ENCODE results near the gene DLX3.
"Not testable (repeated sequence)": the region's sequence is repeated elsewhere in the genome, so short reads cannot be mapped to it uniquely, and the experiment has no call there.

DLX3 gene

DNA sequence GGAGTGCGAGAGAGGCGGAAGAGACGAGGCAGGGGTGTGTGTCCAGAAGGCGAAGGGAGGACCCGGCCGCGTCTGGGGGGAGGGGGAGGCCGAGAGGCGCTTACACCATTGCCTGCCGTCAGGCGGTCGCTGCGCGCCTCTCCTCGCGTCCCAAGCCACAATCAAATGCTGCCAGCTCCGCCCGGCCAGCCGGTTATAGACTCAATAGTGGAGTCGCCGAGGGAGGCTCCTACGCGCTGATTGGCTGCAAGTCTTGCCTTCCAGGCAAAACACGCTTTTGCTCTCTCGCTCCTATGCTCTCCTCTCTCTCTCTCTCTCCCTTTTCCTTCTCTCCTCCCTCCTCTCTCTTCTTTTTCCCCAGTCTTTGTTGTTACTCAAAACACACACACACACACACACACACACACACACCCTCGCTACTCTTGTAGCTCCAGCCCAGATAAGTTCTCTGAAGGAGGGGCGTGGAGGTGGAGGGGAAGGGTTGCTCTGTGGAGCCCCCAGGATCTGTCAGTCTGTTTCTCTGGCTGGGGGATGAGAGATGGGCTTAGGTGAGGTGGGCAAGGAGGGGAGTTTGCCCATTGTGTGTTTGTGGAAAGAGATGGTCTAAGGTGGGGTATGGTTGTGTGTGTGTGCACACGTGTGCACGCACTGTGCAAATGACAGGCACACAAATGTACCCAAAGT, at the start of gene DLX3:
Gene DLX3, minus strand, starts transcription at position 170 of the 684 bp plus-strand sequence. CDS start 226 bp downstream, outside the sequence.
- DNase-seq: peak; percentile 50

DNA sequence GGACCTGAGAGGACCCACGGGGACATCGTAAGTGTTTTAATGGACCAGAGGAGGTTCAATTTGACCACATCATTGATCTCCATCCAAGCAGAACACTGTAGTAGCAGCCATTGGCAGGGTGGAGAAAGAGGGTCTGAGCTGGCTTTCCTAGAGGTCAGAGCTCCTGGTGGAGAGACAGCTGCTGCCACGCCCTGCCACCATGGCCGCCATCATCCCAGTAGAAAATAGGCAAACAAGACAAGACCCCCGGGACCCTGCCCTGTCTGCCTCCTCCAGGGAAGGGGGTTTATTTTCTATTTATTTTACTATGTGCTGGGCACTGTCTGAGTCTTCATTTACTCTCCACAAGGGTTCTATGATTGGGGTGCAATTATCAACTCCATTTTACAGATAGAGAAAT, 49.5 kb upstream of the DLX3 start:
- DNase-seq: no peak

DNA sequence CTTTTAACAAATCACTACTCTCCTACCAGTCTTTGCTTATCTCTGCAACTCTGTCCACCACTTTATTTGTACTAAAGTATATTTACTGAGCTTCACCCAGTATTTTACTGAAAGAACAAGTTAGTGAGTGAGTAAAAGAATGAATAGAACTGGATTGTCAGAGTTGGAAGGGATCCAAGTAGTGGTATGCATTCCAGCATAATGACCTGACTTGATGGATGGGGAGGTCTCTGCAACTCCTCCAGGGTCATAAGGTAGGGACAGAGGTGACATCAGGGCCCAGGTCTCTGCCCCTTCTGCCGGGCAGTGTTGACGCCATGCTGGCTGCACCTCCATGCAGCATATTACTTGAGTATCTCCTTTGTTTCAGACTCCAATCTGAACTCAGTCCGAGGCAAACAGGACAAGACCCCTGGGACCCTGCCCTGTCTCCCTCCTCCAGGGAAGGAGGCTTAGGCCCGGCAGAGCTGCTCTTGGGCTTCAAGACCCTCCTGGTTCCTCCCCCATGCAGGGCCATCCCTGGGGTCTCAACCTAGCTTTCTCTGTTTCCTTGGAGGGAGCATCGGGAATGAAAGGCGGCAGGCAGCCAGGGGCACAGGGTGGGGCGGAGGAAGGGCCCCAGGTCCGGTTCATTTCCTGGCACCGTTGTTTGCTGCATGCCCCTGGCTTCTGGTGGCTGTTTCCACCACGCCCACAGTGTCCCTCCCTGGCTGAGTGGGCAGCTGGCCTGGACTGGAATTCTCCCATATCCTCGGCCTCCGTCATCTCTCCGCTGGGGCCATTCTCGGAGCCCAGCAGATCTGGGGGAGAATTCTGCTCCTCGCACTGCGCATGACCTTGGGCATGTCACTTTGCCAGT, 48.5 kb upstream of the DLX3 start:
- DNase-seq: no peak

DNA sequence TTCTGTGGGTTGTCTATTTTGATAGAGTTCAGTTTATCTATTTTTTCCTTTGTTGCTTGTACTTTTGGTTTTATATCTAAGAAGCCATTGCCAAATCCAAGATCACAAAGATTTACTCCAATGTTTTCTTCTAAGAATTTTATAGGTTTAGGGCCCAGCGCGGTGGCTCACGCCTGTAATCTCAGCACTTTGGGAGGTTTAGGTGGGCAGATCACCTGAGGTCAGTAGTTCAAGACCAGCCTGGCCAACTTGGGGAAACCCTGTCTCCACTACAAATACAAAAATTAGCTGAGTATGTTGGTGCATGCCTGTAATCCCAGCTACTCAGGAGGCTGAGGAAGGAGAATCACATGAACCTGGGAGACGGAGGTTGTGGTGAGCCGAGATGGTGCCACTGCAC, 47.2 kb upstream of the DLX3 start:
- DNase-seq: no peak

DNA sequence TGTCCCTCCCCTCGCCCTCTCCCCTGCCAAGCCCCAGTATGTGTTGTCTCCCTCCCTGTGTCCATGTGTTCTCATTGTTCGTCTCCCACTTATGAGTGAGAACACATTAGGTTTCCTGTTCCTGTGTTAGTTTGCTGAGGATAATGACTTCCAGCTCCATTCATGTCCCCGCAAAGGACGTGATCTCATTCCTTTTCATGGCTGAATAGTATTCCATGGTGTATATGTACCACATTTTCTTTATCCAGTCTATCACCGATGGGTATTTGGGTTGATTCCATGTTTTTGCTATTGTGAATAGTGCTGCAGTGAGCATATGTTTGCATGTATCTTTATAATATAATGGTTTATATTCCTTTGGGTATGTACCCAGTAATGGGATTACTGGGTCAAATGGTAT, 45.5 kb upstream of the DLX3 start:
- not testable (repeated sequence) for DNase-seq

DNA sequence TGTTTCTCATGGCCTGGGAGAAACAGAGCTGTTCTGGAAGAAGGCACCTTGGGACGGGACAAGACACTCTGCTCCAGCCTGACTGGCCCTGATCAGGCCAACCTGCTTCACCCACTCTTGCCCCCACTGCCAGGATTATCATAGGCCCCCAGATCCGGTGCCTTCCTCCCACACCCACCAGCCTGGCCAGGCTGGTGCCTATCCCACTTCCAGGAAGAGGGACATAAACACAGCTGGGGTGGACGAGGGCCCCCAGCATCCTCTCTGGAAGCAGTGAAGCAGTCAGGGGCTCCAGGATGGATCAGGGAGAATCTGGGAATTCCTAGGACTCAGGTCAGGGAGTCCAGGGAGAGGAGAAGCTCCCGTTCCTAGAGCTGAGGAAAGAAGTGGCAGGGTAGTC, 44.0 kb upstream of the DLX3 start:
- DNase-seq: no peak

DNA sequence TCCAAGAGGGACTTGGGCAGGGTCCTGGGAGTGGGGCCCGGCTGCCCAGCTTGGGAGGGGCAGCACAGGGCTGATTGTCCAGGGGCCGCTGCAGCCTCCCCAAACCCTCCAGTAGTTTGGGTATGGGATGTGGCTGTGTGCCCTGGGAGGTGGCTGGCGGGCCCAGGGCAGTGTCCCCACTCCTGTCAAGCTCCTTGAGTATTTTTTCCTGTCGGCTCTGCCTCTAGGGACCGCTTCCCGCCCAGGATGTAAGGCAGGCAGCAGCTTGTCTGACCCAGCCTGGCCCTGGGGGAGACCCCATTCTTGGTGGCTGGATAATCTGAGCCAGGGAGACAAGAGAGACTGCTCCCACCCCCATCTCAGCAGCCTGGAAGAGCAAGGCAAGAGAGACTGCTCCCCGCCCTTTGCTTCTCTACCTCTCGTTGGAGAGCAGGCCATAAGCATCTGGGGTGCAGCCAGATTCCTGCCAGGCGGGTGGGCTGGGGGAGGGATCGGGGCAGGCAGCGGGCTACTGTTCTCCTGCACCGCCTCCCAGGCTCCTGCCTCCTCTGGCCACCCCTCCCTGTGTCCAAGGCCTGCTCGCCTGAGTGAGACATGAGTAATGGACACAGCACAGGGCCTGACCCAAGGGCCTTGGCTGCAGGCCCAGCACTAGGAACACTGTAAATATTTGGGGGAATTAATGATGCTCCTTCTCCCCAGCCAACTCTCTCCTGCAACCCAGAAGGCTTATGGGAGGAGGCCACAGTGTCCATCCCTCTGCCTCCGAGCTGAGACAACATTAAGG, 42.5 kb upstream of the DLX3 start:
- no peak for DNase-seq

DNA sequence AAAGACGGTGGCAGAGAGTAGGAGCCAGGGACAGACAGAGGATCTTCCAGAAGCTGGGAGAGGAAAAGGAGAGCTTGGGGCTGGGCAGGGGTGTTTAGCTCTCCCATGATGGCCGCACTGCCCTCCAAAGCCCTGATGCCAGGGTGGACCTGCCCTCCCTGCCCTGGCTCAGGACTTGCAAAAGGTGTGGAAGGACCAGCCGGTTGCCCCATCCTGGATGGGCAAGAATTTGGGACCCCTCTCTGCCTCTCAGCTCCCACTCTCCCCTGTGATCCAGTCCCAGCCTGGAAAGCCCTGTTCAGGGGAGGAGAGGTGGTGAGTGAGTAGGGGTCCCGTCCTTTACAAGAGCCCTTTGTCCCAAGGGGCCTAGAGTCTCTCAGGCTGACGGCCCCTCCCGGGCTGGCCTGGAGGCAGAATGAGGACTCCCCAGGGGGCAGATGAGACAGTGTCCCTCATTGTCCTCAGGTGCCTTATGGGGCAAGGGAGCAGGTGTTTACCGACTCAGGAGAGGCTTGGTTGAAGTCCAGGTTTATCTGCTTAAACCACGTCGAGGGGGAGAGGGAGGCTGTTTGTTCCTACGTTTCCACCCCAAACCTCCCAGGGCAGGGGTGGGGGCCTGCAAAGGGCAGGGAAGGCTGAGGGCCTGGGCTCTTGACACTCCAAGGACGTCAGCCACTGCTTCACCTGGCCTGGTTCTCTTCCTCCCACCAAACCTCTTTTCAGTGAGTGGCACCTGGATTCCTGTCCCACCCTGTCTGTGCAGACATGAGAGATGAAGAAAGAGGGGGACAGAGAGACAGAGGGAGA, 41.6 kb upstream of the DLX3 start:
- peak; percentile 61 for DNase-seq

DNA sequence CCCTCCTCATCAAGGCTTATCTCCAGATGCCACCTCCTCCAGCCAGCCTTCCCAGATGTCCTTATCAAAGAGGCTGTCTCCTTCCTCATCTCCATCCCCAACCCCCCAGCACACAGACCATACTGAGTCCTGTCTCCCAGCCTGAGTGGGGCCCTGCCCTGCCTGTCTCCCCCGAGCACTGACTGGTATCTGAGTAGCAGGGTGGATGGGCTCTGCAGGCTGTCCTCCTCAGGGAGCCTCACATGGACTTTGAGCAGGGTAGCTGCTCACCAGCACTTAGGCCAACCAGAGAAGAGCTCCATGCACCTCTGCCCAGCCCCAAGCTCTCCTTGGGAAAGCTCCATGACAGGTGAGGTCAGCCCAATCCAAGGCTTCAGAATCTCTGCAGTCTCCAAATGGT, 40.9 kb upstream of the DLX3 start:
- no peak for DNase-seq

DNA sequence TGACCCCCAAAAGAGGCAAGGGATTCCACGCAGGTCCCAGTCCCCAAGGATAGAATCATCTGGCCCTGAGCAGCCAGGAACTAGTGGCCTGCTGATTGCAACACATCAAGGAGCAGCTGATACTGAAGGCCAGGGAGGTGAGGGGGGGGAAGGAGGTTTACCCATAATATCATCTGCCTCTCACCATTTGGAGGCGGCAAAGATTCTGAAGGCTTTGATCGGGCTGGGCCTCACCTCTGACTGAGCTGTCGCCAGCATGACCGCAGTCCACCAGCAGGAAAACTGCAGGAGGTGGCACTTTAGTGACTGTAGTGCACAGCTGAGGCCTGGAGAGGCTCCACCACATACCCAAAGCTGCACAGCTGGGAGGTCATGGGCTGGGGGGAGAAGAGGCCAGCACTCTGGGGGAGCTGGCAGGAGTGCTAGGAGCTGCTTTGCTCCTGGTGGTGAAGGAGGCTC, 40.4 kb upstream of the DLX3 start:
- DNase-seq: no peak

DNA sequence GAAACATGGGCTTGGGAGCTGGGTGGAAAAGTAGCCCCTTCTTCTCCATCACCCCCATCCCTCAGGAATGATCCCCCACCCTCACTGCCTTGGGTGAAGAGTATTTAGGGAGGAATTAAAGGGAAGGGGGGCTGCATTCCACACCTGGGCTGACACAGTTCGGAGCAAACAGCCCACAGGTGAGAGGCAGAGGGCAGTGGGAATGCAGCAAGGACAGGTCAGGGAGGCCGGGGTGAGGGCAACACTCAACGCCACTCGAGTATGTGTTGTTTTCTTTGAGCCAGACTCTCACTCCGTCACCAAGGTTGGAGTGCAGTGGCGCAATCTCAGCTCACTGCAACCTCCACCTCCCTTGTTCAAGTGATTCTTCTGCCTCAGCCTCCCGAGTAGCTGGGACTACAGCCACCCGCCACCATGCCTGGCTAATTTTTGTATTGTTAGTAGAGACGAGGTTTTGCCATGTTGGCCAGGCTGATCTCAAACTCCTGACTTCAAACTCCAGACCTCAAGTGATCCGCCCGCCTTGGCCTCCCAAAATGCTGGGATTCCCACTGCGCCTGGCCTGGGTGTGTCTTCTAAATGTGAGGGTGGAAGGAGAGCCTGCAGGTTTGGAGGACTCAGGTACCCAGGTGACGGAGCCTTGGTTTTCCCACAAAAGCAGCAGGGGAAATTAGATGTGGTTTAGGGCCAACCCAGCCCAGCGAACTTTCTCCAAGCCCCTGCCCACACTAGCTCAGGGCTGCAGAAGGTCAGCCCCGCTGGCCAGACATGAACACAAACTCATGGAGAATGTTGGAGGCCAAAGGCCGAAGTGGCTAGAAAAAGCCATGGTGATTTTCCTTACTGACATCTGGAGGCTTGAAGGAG, 39.7 kb upstream of the DLX3 start:
- no peak for DNase-seq

DNA sequence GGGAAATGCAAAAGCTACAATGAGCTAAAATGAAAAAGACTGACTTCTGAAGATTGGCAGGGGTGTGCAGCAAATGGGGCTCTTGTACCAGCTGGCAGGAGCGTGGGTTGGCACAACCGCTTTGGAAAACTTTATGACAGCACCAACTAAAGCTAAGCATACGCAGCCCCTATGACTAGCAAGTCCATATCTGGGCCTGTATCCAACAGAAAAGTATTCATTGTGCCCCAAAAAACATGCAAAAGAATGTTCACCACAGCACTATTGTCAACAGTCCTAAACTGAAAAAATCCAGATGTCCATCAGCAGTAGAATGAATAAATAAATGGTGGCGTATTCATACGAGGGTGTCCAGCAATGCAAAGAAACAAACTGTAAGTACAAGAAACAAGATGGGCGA, 38.3 kb upstream of the DLX3 start:
- DNase-seq: no peak

DNA sequence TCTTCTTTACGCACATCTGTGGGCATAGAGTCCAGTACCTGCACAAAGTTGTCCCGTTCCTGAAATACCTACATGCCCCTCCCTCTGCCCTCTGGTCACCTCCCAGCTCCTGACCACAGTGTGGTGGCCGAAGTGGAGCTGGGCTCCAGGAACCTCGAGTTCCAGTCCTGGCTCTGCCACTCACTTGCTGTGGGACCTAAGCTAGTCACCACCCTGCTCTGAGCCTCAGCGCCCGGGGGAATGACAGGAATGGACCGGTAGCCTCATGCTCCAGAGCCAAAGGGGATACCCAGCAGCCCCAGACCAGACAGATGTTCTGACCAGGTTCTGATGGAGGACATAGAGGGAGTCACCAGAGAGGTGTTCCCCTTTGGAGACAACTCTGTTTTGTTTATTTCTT, 34.2 kb upstream of the DLX3 start:
- no peak for DNase-seq

DNA sequence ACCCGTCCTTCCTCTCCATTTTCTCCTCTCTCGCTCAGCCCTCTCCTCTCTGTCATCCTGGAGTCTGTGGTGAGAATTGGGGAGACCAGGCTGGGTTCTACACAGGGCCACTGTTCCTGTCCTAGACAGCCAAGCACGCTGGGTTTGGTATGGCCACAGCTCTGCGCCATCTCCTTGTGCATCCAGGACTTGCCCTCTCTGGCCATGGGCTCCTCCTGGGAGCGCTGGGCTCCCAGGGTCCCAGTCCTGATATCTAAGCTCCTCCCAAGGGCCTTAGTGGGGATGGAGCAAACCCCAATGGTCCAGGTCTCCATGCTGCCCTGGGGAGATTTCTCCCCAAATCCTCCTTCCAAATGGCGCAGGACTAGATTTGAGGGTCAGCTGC, 33.7 kb upstream of the DLX3 start:
- no peak for DNase-seq

DNA sequence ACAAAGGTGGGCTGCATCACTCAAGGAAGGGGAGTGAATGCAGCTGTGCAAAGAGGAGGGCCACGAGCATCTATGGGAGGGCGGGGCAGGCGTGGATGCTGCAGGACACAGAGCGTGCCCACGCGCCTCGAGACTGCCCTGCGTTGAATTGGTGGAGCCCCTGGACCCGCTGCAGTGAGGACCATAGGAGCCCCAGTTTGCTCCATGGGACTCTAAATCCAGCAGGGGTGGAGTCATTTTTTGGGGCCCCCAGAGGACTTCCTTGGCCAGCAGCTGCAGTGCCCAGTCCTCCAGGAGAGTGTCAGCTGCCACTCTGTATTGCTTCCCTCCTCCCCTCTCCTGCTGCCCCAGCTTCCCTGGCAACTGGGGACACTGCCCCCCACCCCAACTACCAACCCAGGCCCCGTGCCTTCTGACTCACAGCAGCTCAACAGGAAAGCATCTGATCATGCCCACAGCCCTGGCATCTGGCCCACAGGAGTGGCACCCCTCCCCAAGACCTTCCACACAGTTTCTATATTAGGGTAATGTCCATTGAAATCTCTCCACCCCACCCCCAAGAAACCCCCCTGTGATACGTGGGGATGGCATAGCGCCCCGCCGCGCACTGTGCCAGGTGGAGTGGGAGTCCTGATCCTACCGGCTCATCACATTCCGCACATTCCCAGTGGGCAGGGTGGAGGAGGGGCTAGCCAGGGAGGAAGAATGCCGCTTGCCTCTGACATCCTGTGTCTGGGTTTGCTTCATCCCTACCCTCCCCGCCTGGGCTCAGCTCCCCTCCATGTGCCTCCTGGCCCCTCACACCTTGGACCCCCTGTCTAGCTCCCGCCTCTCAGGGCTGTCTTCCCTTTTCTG, 33.1 kb upstream of the DLX3 start:
- DNase-seq: no peak

DNA sequence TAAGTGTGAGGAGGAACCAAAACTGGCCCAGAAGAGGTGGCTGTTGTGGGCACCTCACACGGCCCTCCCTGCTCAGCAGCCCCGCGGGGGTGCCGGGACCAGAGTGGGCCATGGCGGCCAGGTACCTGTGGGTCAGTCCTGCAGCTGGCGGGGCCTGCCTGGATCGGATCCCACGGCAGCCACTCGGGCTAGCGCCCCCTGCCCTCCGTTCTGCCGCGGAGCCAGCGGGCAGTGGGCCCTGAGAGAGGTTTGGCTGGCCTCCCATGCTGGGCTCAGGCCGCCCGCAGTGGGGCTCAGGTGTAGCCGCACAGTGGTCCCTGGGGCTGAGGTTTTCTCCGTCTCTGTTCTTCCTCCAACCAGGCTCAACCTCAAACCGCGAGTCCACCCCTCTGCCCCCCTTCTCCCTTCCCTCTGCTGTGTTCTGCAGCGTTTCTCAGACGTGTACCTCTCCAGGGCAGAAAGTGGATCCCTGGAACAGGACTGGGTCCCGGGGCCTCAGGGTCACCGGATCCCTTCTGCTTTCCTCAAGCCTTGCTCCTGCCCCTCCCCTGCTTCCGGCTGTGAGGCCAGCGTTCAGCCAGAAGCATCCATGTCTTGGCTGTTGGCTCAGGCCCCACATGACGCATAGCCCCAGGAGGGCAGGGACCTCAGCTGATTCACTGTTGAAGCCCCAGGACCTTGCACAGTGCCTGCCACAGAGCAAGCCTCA, 32.3 kb upstream of the DLX3 start:
- DNase-seq: no peak

DNA sequence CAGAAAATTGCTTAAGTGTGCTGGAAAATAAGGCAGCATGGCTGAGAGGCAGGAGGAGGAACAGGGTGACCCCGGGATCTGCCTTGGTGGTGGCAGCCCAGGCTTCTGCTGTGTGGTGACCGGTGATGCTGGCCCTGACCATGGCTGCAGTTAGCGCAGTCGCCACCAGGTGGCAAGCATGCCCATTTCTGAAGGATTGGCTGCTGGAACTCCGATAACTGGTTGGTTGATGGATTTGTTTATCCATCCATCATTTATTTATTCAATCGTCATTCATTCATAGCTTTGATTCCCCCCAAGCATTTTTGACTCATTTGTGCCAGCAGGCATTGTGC, 31.8 kb upstream of the DLX3 start:
- no peak for DNase-seq

DNA sequence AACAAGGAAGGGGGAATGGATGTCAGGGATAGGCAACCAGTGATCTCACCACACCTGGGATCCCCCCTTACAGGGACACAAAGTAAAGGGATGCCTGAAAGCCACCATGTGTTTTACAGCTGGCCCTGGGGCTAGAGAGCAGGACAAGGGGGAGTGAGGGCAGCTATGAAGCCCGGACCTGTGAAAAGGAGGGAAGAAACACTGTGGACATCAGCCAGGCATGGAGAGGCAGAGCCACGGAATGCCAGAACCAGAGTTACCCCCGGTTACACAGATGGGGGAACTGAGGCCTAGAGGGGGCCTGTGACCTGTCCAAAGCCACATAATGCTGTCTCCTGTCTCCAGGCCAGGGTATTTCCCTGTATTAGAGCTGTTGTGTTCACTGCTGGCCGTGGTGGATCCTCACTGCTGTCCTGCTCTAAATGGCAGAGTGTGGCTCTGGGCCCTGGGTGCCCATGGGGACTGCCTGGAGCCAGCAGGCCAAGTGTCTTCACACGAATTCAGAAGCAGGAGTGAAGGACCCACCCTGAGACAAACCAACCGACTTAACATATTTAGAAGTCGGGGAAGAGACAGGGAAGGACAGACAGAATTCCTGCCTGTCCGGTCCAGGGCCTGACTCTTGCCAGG, 31.1 kb upstream of the DLX3 start:
- no peak for DNase-seq

DNA sequence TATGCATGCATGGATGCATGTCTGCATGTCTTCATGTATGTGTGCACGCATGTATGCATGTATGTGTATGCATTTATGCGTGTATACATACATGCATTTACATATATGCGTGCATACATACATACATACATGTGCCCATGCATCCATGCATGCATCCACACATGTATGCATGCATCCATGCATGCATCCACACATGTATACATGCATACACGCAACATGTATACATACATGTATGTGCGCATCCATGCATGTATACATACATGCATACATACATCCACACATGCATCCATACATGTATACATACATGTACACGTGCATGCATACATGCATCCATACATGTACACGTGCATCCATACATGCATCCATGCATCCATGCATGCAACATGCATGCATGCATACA, 29.8 kb upstream of the DLX3 start:
- no peak for DNase-seq

DNA sequence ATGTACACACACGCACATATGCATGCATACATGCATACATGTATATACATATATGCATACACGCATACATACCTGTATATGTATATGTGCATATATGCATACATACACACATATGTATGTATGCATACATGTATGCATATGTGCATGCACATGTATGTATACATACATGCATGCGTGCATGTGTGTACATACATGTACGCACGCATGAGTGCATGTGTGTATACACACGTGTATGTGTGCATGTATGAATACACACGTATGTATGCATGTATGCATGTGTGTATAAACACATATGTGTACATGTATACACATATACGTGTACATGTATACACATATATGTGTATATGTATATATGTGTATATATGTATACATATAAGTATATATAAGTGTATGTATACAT, 28.5 kb upstream of the DLX3 start:
- no peak for DNase-seq
